Endothelial cell of coronary artery (primary cell): ENCODE measurements around the gene UVRAG. TPM values are rescaled to one million over a fixed set of nuclear protein-coding genes. Genes with fewer than 3 reads are reported as not detected.

Experiments
- total RNA-seq: library from RNA; depleted of rRNA; stranded (reverse); fragments of >200 nt; gene quantifications from 2 replicates; pipeline ENCODE4 v1.2.3, GENCODE V29; 2014

The UVRAG gene
- 52.2 and 62.6 TPM in 2 replicates for total RNA-seq

DNA sequence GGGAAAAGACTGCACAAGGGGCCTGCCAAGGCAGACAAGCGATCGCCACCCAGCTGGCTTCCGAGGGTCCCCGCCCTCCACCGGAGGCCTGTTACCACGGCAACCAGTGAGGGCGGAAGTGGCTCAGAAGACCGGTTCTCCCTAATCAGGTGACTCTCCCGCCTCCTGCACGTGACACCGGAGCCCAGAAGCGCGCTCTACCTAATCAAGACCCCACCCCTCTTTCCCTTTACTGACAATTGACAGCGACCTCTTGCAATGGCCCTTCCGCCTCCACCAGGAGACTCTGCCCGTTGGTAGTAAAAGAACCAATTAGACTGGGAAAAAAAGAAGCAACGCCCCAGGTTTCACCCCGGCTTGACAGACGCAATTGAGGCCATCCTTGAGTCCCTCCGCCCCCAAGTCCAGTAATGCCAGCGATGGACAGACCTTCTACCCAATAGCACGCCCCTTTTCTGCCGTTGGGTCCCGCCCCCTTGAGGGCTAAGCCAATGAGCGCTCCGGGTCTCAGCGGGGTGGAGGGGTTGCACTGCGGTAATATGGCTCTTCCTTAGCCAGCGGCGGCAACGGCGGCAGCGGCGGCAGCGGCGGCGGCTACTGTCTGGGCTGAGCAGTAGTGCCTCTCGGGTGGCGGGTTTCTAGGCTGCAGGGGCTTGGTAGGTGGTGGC, at the start of gene UVRAG:
UVRAG (plus strand) TSS at position 534 of the 668 bp plus-strand sequence. CDS start 198 bp downstream, outside the sequence.

GRCh38 chr11:75768112-75768908, 46.7 kb upstream of the UVRAG start, which contains the start of gene DGAT2:
Gene DGAT2, plus strand, starts transcription at chr11:75768778. Its CDS starts 214 bp downstream, at chr11:75768992.

Other genes starting within 250 kb of the UVRAG start
- gene MAP6, start 146.2 kb upstream of the UVRAG start, total RNA-seq, result 0.27 and 0.38 TPM in 2 replicates
- gene MOGAT2, start 97.4 kb upstream of the UVRAG start, total RNA-seq, result not detected in 2 replicates
- gene DGAT2, start 46.4 kb upstream of the UVRAG start, total RNA-seq, result 1.5 and 3.1 TPM in 2 replicates